ENCODE data around the gene INPP4A. TPM values are rescaled to one million over a fixed set of nuclear protein-coding genes. Genes with fewer than 3 reads are reported as not detected.

INPP4A gene
- total and polyA plus RNA-seq, 2 experiments from 2014 or later = 7.9 to 13.1 TPM

DNA sequence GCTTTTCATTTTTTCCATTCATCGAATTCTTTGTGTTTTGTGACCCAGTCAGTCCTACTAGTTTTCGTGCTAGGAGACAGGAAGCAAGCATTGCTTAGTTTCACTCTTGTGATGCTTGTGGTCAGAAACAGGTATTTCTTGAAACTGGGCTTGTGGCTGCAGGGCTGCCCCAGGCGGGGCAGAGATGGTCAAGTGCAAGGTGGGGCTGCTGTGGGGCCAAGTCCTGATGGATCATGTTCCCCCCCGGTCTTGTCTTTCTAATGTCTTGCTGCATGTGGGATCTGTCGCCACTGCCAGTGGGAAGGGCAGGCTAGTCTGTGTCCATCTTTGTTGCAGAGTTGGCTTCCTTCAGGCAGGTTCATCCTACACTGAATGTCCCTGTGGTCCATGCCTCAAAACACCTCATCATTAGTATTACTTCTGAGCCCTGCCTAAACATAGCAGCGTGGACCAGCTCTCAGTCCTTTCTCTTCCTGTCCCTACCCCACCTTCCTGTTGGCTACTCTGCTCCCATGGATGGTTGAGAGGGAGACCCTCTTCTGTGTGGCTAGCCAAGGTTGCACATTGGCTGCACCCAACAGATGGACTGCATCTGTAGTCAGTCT lies 38.7 kb downstream of the INPP4A start:
- Histone ChIP-seq H3K9me2 (replicated peaks; ENCODE audit: insufficient read depth) (no peaks in the 10 kb centered on the region), H3K79me2 (peaks cover 51% of the 10 kb centered on the region), H3K4me3 (no peak overlapping the region), H3K4me1 (ENCODE audit: insufficient read depth) (peaks cover 15% of the 10 kb centered on the region), H3K27ac (no peak overlapping the region), H2AFZ (no peak overlapping the region), H3K4me2 (no peak overlapping the region), H3K27me3 (no peaks in the 10 kb centered on the region), H3K9me3 (ENCODE audit: low read depth) (no peaks in the 10 kb centered on the region), H3K36me3 (replicated peaks; ENCODE audit: insufficient read depth, low read depth) (no peaks in the 10 kb centered on the region), H4K20me1 (ENCODE audit: insufficient read depth, poor library complexity, severe bottlenecking) (peaks cover 26% of the 10 kb centered on the region)
- no peak for DNase-seq (ENCODE audit: low spot score)
- TF ChIP-seq EZH2phosphoT487 (IDR thresholded peaks at IDR 0.05; ENCODE audit: low read depth, severe bottlenecking, unreplicated experiment) (no peak), EZH2 (IDR thresholded peaks at IDR 0.05; ENCODE audit: borderline replicate concordance) (no peak)
- TF ChIP-seq, protein P1, sequence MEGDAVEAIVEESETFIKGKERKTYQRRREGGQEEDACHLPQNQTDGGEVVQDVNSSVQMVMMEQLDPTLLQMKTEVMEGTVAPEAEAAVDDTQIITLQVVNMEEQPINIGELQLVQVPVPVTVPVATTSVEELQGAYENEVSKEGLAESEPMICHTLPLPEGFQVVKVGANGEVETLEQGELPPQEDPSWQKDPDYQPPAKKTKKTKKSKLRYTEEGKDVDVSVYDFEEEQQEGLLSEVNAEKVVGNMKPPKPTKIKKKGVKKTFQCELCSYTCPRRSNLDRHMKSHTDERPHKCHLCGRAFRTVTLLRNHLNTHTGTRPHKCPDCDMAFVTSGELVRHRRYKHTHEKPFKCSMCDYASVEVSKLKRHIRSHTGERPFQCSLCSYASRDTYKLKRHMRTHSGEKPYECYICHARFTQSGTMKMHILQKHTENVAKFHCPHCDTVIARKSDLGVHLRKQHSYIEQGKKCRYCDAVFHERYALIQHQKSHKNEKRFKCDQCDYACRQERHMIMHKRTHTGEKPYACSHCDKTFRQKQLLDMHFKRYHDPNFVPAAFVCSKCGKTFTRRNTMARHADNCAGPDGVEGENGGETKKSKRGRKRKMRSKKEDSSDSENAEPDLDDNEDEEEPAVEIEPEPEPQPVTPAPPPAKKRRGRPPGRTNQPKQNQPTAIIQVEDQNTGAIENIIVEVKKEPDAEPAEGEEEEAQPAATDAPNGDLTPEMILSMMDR (IDR thresholded peaks at IDR 0.05; ENCODE audit: poor library complexity) = no peak
- 89% methylated on average over 6 of the region's 6 CpGs for WGBS (ENCODE audit: low lambda C conversion rate, missing lambda C conversion rate)

DNA sequence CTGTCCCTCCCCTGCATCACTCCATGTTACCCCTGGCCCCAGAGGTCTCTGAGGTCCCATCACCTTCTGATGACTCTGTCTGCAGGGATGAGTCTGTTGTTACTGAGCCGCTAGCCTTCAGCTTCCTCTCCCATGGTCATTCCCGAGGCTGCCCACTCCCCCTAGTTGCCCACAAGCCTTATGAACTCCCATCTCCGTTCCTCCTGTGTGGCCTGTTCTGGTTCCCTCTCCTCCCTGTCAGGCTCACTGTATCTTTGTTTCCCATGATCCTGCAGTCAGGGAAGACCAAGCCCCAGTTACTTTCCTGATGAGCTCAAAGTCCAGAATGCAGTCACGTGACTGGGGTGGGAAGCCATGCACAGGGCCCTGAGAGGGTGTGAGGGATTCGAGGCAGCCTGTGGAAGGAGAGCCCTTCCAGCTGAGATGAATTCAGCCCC lies 39.5 kb downstream of the INPP4A start:
- no peak overlapping the region for H3K4me2 ChIP-seq
- no peaks in the 10 kb centered on the region for H3K9me3 ChIP-seq (ENCODE audit: low read depth)
- TF ChIP-seq EZH2 (IDR thresholded peaks at IDR 0.05; ENCODE audit: borderline replicate concordance) (no peak), EZH2phosphoT487 (IDR thresholded peaks at IDR 0.05; ENCODE audit: low read depth, severe bottlenecking, unreplicated experiment) (no peak)
- TF ChIP-seq, protein P1 (IDR thresholded peaks at IDR 0.05; ENCODE audit: poor library complexity) = no peak
- no peak overlapping the region for H2AFZ ChIP-seq
- peaks cover 15% of the 10 kb centered on the region for H3K4me1 ChIP-seq (ENCODE audit: insufficient read depth)
- peak; percentile 46 for DNase-seq (ENCODE audit: low spot score)
- H4K20me1 ChIP-seq (ENCODE audit: insufficient read depth, poor library complexity, severe bottlenecking) = peaks cover 22% of the 10 kb centered on the region
- no peaks in the 10 kb centered on the region for H3K27me3 ChIP-seq
- no peak overlapping the region for H3K27ac ChIP-seq
- H3K79me2 ChIP-seq = peaks cover 48% of the 10 kb centered on the region
- H3K36me3 ChIP-seq (replicated peaks; ENCODE audit: insufficient read depth, low read depth) = no peaks in the 10 kb centered on the region
- no peaks in the 10 kb centered on the region for H3K9me2 ChIP-seq (replicated peaks; ENCODE audit: insufficient read depth)
- 82% methylated on average over 5 of the region's 5 CpGs for WGBS (ENCODE audit: low lambda C conversion rate, missing lambda C conversion rate)
- no peak overlapping the region for H3K4me3 ChIP-seq

DNA sequence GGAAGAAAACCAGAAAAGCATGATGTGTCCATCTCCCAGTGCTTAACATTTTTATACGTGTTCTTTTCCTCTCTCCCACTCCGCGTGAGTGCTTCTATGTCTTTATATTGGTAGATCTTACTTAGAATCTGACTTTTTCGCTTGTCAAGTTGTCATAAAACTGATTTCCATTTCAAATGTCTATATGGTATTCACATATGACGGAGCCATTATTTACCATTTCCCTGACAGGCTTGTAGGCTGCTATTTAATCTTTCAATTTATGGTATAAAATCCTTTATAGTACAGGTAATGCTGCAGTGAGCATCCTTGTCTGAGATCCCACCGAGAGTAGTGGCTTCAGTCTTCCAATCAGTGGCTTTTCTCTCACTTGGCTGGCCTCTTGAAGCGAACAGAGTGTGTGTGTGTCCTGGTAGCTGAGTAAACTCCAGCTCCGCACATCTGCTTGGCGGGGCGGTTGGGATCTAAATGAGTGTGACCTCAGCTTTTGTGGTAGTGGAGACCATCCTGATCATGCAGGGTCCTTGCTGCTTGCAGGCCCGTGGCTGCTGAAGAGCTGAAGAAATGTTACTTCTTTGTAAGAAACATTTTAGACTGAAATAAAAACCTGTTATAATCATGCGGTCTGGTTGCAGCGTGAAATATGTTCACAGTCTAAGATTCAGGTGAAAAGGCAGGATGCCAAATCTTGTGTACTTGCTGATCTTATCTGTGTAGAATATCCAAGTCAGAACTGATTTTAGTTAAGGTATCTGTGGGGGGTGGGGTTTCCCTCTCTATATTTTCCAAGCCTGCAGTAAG lies 40.2 kb downstream of the INPP4A start:
- H3K27ac ChIP-seq = no peak overlapping the region
- 84% methylated on average over 13 of the region's 13 CpGs for WGBS (ENCODE audit: low lambda C conversion rate, missing lambda C conversion rate)
- DNase-seq (ENCODE audit: low spot score) = no peak
- H3K4me1 ChIP-seq (ENCODE audit: insufficient read depth) = peaks cover 9% of the 10 kb centered on the region
- no peaks in the 10 kb centered on the region for H3K27me3 ChIP-seq
- no peak overlapping the region for H3K4me3 ChIP-seq
- H2AFZ ChIP-seq = no peak overlapping the region
- no peaks in the 10 kb centered on the region for H3K36me3 ChIP-seq (replicated peaks; ENCODE audit: insufficient read depth, low read depth)
- H3K79me2 ChIP-seq = peaks cover 42% of the 10 kb centered on the region
- no peak overlapping the region for H3K4me2 ChIP-seq
- TF ChIP-seq, protein P1 (IDR thresholded peaks at IDR 0.05; ENCODE audit: poor library complexity) = no peak
- no peak for TF ChIP-seq EZH2phosphoT487 (IDR thresholded peaks at IDR 0.05; ENCODE audit: low read depth, severe bottlenecking, unreplicated experiment)
- no peak for TF ChIP-seq EZH2 (IDR thresholded peaks at IDR 0.05; ENCODE audit: borderline replicate concordance)
- H3K9me3 ChIP-seq (ENCODE audit: low read depth) = no peaks in the 10 kb centered on the region
- H3K9me2 ChIP-seq (replicated peaks; ENCODE audit: insufficient read depth) = no peaks in the 10 kb centered on the region
- H4K20me1 ChIP-seq (ENCODE audit: insufficient read depth, poor library complexity, severe bottlenecking) = peaks cover 15% of the 10 kb centered on the region

All from hepatocyte (in vitro differentiated cells).